GM23338 (cell line): ENCODE measurements around the gene SUSD4. TPM values are rescaled to one million over a fixed set of nuclear protein-coding genes. Genes with fewer than 3 reads are reported as not detected.

Experiments used
- ATAC-seq: fragments of 200-7000 bp; cut with Tn5 transposase; 3 replicates; pipeline ENCODE4 v1.9.1; 2020
- DNase-seq: peaks from one replicate; pipeline ENCODE4 v3.0.0-alpha.2; 2015; ENCODE audit warnings: low spot score
- H2AFZ ChIP-seq: fragments of 200-600 bp; sonication (generic); 2 replicates; pipeline ENCODE4 v1.8.0; 2016; ENCODE audit warnings: antibody characterized with exemption, mild to moderate bottlenecking, moderate library complexity
- H3F3A ChIP-seq: fragments of 200-600 bp; sonication (generic); replicated peaks from 2 replicates; pipeline ENCODE4 v1.8.0; 2017; ENCODE audit warnings: antibody characterized with exemption, mixed run types, low read depth
- H3K27ac ChIP-seq: fragments of 200-600 bp; sonication (generic); 2 replicates; pipeline ENCODE4 v1.6.1; 2016; ENCODE audit warnings: low read depth
- H3K27me3 ChIP-seq: fragments of 200-600 bp; sonication (generic); 2 replicates; pipeline ENCODE4 v1.8.0; 2016; ENCODE audit warnings: mild to moderate bottlenecking, mixed run types, moderate library complexity; ENCODE audit not compliant: insufficient read depth
- H3K36me3 ChIP-seq: fragments of 200-600 bp; sonication (generic); 2 replicates; pipeline ENCODE4 v1.8.0; 2016; ENCODE audit warnings: mild to moderate bottlenecking; ENCODE audit not compliant: insufficient read depth
- H3K4me1 ChIP-seq: fragments of 200-600 bp; sonication (generic); 2 replicates; pipeline ENCODE4 v1.8.0; 2016; ENCODE audit warnings: mild to moderate bottlenecking, moderate library complexity; ENCODE audit not compliant: insufficient read depth
- H3K4me2 ChIP-seq: fragments of 200-600 bp; sonication (generic); 2 replicates; pipeline ENCODE4 v1.7.1; 2017; ENCODE audit warnings: mixed run types
- H3K4me3 ChIP-seq: fragments of 200-600 bp; sonication (generic); 2 replicates; pipeline ENCODE4 v1.6.1; 2016; ENCODE audit warnings: mixed run types
- H3K79me2 ChIP-seq: fragments of 200-600 bp; sonication (generic); replicated peaks from 2 replicates; pipeline ENCODE4 v1.8.0; 2017; ENCODE audit warnings: mild to moderate bottlenecking; ENCODE audit not compliant: insufficient read depth
- H3K9me2 ChIP-seq: fragments of 200-600 bp; sonication (generic); 2 replicates; pipeline ENCODE4 v1.8.0; 2017; ENCODE audit not compliant: insufficient read depth
- H4K20me1 ChIP-seq: fragments of 200-600 bp; sonication (generic); replicated peaks from 2 replicates; pipeline ENCODE4 v1.8.0; 2017; ENCODE audit warnings: mild to moderate bottlenecking; ENCODE audit not compliant: insufficient read depth
- H3K27ac Mint-ChIP-seq: 2 replicates; pipeline ENCODE4 v1.8.0; 2020; ENCODE audit warnings: inconsistent platforms, mild to moderate bottlenecking, moderate library complexity, mixed read lengths
- H3K27me3 Mint-ChIP-seq: 3 replicates; pipeline ENCODE4 v1.8.0; 2022; ENCODE audit warnings: low read depth, mild to moderate bottlenecking, moderate library complexity, mixed read lengths, inconsistent platforms; ENCODE audit not compliant: insufficient read depth, poor library complexity
- H3K36me3 Mint-ChIP-seq: 3 replicates; pipeline ENCODE4 v1.8.0; 2021; ENCODE audit warnings: low read depth, mild to moderate bottlenecking, inconsistent platforms, moderate library complexity, mixed read lengths
- H3K4me1 Mint-ChIP-seq: 3 replicates; pipeline ENCODE4 v1.8.0; 2020; ENCODE audit warnings: mild to moderate bottlenecking, inconsistent platforms, mixed read lengths
- H3K4me3 Mint-ChIP-seq: 3 replicates; pipeline ENCODE4 v1.8.0; 2021; ENCODE audit warnings: moderate library complexity, mild to moderate bottlenecking, inconsistent platforms, mixed read lengths
- H3K9me3 Mint-ChIP-seq: 3 replicates; pipeline ENCODE4 v1.8.0; 2020; ENCODE audit warnings: moderate library complexity, mild to moderate bottlenecking, inconsistent platforms, mixed read lengths
- CREB1 ChIP-seq: fragments of 250-450 bp; sonication (Bioruptor Pico); IDR thresholded peaks from 2 replicates; pipeline ENCODE4 v1.5.0; 2020; ENCODE audit warnings: low read depth, mild to moderate bottlenecking, moderate library complexity
- EZH2 ChIP-seq: fragments of 200-600 bp; sonication (generic); IDR thresholded peaks from one replicate; pipeline ENCODE4 v1.8.0; 2017; ENCODE audit warnings: antibody characterized with exemption, mild to moderate bottlenecking, low read depth; ENCODE audit not compliant: unreplicated experiment
- EZH2phosphoT487 ChIP-seq: fragments of 200-600 bp; sonication (generic); IDR thresholded peaks from one replicate; pipeline ENCODE4 v1.8.1; 2018; ENCODE audit warnings: antibody characterized with exemption; ENCODE audit not compliant: unreplicated experiment
- JUNB ChIP-seq: IDR thresholded peaks from one replicate; pipeline ENCODE4 v1.6.1; 2016; ENCODE audit warnings: antibody characterized with exemption; ENCODE audit not compliant: unreplicated experiment
- NANOG ChIP-seq: IDR thresholded peaks from 2 replicates; pipeline ENCODE4 v1.6.1; 2016; ENCODE audit warnings: antibody characterized with exemption, borderline replicate concordance
- POLR2AphosphoS5 ChIP-seq: IDR thresholded peaks from 2 replicates; pipeline ENCODE4 v1.6.1; 2016; ENCODE audit warnings: antibody characterized with exemption, low read depth
- ZNF114 ChIP-seq: fragments of 250-450 bp; sonication (Bioruptor Pico); IDR thresholded peaks from 2 replicates; pipeline ENCODE4 v1.5.0; 2020; ENCODE audit warnings: mild to moderate bottlenecking, moderate library complexity
- polyA plus RNA-seq: library from polyadenylated mRNA; unstranded; fragments of >200 nt; fragmentation: Nextera tagmentation; extraction: Ambion mirVana; gene quantifications from 2 replicates; pipeline ENCODE4 v1.2.1, GENCODE V29; 2016
- total RNA-seq: library from RNA; depleted of rRNA; stranded (reverse); fragments of >200 nt; shearing (Covaris generic); gene quantifications from 2 replicates; pipeline ENCODE4 v1.2.3, GENCODE V29; 2014
- TF ChIP-seq, protein P1 (sequence below), 2 experiments: fragments of 200-600 bp in 1 of 2; sonication (generic) in 1 of 2; conservative IDR thresholded peaks; 2 replicates each; pipeline versions ENCODE4 v1.5.1 to v1.6.1; 2016 to 2017; ENCODE audit warnings: antibody characterized with exemption in 2 of 2, low read depth in 2 of 2, mild to moderate bottlenecking in 2 of 2, moderate library complexity in 1 of 2
- TF ChIP-seq, protein P2 (sequence below): IDR thresholded peaks from 2 replicates; pipeline ENCODE4 v1.6.1; 2016; ENCODE audit warnings: antibody characterized with exemption
- TF ChIP-seq, protein P3 (sequence below): IDR thresholded peaks from one replicate; pipeline ENCODE4 v1.6.1; 2018; ENCODE audit warnings: antibody characterized with exemption; ENCODE audit not compliant: unreplicated experiment

SUSD4 gene
- total and polyA plus RNA-seq, 2 experiments from 2014 or later, result 2.3 to 3.6 TPM

DNA sequence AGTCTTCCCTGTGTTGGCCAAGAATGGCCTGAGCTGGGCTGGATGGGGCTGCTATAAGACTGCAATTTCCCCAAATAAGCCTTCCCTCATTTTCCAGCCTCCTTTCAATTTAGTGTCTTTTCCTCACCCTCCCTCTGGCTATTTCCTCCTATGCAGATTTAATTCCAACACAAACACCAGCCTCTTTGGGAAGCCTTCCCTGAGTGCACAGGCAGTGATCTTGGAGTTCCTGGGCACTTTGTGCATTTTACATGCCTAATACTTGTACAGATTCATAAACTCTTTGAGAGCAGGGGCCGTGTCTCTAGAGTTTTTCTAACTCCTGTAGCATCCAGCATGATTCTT lies 129.8 kb downstream of the SUSD4 start:
- H3K27me3 ChIP-seq, result no peaks in the 10 kb centered on the region
- no peak overlapping the region for H2AFZ ChIP-seq
- peaks cover 4% of the 10 kb centered on the region; the same call in 1 of the 2 replicates for H3K9me2 ChIP-seq
- no peaks in the 10 kb centered on the region; the same call in 2 of the 3 replicates for H3K36me3 Mint-ChIP-seq
- no peaks in the 10 kb centered on the region for H3K9me3 Mint-ChIP-seq
- no peak overlapping the region for H3K4me3 Mint-ChIP-seq
- H3F3A ChIP-seq, result no peaks in the 10 kb centered on the region
- H4K20me1 ChIP-seq, result no peaks in the 10 kb centered on the region
- no peak for DNase-seq
- no peak overlapping the region for H3K27ac Mint-ChIP-seq
- H3K4me1 ChIP-seq, result no peaks in the 10 kb centered on the region
- no peak overlapping the region for H3K27ac ChIP-seq
- TF ChIP-seq JUNB, result no peak
- TF ChIP-seq, protein P1, sequence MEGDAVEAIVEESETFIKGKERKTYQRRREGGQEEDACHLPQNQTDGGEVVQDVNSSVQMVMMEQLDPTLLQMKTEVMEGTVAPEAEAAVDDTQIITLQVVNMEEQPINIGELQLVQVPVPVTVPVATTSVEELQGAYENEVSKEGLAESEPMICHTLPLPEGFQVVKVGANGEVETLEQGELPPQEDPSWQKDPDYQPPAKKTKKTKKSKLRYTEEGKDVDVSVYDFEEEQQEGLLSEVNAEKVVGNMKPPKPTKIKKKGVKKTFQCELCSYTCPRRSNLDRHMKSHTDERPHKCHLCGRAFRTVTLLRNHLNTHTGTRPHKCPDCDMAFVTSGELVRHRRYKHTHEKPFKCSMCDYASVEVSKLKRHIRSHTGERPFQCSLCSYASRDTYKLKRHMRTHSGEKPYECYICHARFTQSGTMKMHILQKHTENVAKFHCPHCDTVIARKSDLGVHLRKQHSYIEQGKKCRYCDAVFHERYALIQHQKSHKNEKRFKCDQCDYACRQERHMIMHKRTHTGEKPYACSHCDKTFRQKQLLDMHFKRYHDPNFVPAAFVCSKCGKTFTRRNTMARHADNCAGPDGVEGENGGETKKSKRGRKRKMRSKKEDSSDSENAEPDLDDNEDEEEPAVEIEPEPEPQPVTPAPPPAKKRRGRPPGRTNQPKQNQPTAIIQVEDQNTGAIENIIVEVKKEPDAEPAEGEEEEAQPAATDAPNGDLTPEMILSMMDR (conservative IDR thresholded peaks at IDR 0.05; ENCODE audit: low read depth in 2 of 2), result no peak
- TF ChIP-seq, protein P2, sequence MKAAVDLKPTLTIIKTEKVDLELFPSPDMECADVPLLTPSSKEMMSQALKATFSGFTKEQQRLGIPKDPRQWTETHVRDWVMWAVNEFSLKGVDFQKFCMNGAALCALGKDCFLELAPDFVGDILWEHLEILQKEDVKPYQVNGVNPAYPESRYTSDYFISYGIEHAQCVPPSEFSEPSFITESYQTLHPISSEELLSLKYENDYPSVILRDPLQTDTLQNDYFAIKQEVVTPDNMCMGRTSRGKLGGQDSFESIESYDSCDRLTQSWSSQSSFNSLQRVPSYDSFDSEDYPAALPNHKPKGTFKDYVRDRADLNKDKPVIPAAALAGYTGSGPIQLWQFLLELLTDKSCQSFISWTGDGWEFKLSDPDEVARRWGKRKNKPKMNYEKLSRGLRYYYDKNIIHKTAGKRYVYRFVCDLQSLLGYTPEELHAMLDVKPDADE, result no peak
- H3K36me3 ChIP-seq, result no peaks in the 10 kb centered on the region
- ATAC-seq, result no peak
- no peaks in the 10 kb centered on the region; the same call in 1 of the 3 replicates for H3K4me1 Mint-ChIP-seq
- no peak overlapping the region for H3K4me2 ChIP-seq
- H3K27me3 Mint-ChIP-seq, result peaks cover 1% of the 10 kb centered on the region
- no peaks in the 10 kb centered on the region for H3K79me2 ChIP-seq
- no peak overlapping the region for H3K4me3 ChIP-seq

DNA sequence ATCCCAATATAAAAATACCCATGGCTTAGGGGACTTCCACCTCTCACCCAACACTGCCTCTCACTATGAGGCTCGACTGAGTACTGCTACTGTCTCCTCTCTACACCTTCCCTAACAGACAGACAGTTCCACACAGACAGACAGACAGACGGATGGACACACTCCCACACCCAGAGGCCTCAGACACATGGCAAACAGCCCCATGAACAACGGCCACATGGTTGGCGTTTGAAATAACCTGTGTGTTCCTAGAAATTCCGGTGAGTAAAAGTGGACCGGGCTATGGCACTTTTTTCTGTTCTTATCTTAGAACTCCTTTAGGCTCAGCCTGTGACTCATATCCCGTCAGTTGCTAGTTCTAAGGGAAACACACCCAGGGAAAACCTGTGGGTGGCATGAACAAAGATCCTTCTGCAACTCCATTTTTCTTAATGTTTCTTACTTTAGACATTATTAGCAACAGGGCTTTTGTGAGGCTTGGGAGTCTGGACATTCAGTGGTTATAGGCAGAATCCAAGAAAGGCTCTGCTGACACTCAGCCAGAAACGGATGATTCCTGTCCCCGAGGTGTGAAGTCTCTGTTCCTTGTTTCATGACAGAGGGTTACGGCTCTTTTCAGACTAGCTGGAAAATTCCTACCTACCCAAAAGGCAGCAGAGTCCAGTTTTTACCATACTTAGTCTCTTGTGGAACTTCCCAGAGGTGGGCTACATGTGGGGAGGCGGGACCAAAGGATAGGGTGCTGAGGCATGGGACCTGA lies 130.4 kb downstream of the SUSD4 start:
- no peak overlapping the region for H3K4me3 ChIP-seq
- TF ChIP-seq, protein P2, result no peak
- TF ChIP-seq POLR2AphosphoS5 (no peak), NANOG (no peak), CREB1 (CRISPR knock-in tag) (no peak), ZNF114 (CRISPR knock-in tag) (no peak), EZH2phosphoT487 (no peak), EZH2 (no peak)
- TF ChIP-seq, protein P3, sequence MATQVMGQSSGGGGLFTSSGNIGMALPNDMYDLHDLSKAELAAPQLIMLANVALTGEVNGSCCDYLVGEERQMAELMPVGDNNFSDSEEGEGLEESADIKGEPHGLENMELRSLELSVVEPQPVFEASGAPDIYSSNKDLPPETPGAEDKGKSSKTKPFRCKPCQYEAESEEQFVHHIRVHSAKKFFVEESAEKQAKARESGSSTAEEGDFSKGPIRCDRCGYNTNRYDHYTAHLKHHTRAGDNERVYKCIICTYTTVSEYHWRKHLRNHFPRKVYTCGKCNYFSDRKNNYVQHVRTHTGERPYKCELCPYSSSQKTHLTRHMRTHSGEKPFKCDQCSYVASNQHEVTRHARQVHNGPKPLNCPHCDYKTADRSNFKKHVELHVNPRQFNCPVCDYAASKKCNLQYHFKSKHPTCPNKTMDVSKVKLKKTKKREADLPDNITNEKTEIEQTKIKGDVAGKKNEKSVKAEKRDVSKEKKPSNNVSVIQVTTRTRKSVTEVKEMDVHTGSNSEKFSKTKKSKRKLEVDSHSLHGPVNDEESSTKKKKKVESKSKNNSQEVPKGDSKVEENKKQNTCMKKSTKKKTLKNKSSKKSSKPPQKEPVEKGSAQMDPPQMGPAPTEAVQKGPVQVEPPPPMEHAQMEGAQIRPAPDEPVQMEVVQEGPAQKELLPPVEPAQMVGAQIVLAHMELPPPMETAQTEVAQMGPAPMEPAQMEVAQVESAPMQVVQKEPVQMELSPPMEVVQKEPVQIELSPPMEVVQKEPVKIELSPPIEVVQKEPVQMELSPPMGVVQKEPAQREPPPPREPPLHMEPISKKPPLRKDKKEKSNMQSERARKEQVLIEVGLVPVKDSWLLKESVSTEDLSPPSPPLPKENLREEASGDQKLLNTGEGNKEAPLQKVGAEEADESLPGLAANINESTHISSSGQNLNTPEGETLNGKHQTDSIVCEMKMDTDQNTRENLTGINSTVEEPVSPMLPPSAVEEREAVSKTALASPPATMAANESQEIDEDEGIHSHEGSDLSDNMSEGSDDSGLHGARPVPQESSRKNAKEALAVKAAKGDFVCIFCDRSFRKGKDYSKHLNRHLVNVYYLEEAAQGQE, result no peak
- TF ChIP-seq, protein P1 (conservative IDR thresholded peaks at IDR 0.05; ENCODE audit: low read depth in 2 of 2), result no peak

More for the DNA sequence above, 130.4 kb downstream of the SUSD4 start:
- Histone ChIP-seq H3K27me3 (no peaks in the 10 kb centered on the region), H3K4me2 (no peak overlapping the region), H4K20me1 (no peaks in the 10 kb centered on the region), H3K4me1 (no peaks in the 10 kb centered on the region), H3K27ac (no peak overlapping the region), H3K9me2 (peaks cover 6% of the 10 kb centered on the region; the same call in 1 of the 2 replicates), H3K36me3 (no peaks in the 10 kb centered on the region), H2AFZ (no peak overlapping the region), H3K79me2 (no peaks in the 10 kb centered on the region), H3F3A (no peaks in the 10 kb centered on the region)
- Mint-ChIP-seq H3K9me3 (no peaks in the 10 kb centered on the region), H3K4me3 (no peak overlapping the region), H3K36me3 (no peaks in the 10 kb centered on the region; the same call in 2 of the 3 replicates), H3K4me1 (no peaks in the 10 kb centered on the region; the same call in 1 of the 3 replicates), H3K27me3 (peaks cover 1% of the 10 kb centered on the region), H3K27ac (no peak overlapping the region)
- peak; percentile 52 for ATAC-seq
- no peak for DNase-seq
